ENCODE data around the gene VSTM4.

VSTM4 gene

DNA sequence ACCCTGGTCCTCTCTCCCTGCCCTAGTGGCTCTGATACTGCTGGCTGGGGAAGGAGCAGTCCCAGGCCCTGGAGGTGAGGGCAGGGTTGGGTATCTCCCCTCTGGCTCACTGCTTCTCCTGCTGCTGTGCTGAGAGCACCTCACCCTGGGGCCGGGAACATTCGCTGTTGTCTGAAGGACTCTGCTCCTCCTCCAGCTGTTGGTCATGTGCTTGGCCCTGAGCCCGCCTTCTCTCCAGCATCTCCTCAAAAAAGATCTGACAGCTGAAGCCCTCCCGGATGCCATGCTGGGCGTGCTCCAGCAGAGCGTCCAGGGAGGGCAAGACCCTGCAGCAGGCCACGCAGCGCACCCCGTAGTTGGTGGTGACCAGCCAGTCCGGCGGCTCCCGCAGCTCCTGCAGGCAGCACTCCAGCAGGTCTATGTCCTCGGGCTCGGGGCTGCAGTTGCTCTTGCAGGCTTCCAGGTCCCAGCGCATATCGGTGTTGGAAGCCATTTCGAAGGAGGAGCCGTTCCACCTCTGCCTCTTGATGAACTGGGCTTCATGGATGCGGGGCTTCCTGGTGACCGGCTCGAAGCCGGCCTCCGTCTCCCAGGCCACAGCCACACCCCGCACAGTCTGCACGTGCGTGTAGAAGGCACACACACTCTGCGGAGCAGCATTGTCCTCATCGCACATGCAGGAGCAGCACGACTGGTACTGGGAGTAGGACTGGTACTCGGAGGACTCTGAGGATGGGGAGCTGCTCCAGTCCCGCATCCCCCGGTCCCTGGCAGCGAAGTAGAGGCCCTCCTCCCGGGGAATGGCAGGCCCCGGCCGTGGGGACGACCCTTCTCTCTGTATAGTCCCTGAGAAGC, 16.4 kb upstream of the VSTM4 start:
- Histone ChIP-seq H3K4me3 (ENCODE audit: severe bottlenecking) (no peak overlapping the region), H3K36me3 (ENCODE audit: low read depth) (no peaks in the 10 kb centered on the region), H3K27me3 (ENCODE audit: insufficient read depth, poor library complexity, severe bottlenecking) (no peaks in the 10 kb centered on the region), H3K9me3 (ENCODE audit: severe bottlenecking) (no peaks in the 10 kb centered on the region), H3K4me1 (ENCODE audit: insufficient read depth, poor library complexity, severe bottlenecking) (no peaks in the 10 kb centered on the region), H3K27ac (ENCODE audit: poor library complexity, severe bottlenecking) (no peak overlapping the region)
- TF ChIP-seq, protein P1, sequence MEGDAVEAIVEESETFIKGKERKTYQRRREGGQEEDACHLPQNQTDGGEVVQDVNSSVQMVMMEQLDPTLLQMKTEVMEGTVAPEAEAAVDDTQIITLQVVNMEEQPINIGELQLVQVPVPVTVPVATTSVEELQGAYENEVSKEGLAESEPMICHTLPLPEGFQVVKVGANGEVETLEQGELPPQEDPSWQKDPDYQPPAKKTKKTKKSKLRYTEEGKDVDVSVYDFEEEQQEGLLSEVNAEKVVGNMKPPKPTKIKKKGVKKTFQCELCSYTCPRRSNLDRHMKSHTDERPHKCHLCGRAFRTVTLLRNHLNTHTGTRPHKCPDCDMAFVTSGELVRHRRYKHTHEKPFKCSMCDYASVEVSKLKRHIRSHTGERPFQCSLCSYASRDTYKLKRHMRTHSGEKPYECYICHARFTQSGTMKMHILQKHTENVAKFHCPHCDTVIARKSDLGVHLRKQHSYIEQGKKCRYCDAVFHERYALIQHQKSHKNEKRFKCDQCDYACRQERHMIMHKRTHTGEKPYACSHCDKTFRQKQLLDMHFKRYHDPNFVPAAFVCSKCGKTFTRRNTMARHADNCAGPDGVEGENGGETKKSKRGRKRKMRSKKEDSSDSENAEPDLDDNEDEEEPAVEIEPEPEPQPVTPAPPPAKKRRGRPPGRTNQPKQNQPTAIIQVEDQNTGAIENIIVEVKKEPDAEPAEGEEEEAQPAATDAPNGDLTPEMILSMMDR (IDR thresholded peaks at IDR 0.05; ENCODE audit: poor library complexity, severe bottlenecking): no peak
- DNase-seq (ENCODE audit: low spot score) (no peak), ATAC-seq (ENCODE audit: low read depth) (no peak)

- H3K36me3 ChIP-seq (ENCODE audit: low read depth): no peaks in the 10 kb centered on the region
- no peaks in the 10 kb centered on the region for H3K4me1 ChIP-seq (ENCODE audit: insufficient read depth, poor library complexity, severe bottlenecking)
- H3K27me3 ChIP-seq (ENCODE audit: insufficient read depth, poor library complexity, severe bottlenecking): no peaks in the 10 kb centered on the region
- H3K9me3 ChIP-seq (ENCODE audit: severe bottlenecking): no peaks in the 10 kb centered on the region
- no peak for ATAC-seq (ENCODE audit: low read depth)
- TF ChIP-seq, protein P1 (IDR thresholded peaks at IDR 0.05; ENCODE audit: poor library complexity, severe bottlenecking): no peak
- no peak overlapping the region for H3K4me3 ChIP-seq (ENCODE audit: severe bottlenecking)
- no peak overlapping the region for H3K27ac ChIP-seq (ENCODE audit: poor library complexity, severe bottlenecking)
- DNase-seq (ENCODE audit: low spot score): no peak
Observed at GRCh38 chr10:49129376-49129775, 14.1 kb upstream of the VSTM4 start.

DNA sequence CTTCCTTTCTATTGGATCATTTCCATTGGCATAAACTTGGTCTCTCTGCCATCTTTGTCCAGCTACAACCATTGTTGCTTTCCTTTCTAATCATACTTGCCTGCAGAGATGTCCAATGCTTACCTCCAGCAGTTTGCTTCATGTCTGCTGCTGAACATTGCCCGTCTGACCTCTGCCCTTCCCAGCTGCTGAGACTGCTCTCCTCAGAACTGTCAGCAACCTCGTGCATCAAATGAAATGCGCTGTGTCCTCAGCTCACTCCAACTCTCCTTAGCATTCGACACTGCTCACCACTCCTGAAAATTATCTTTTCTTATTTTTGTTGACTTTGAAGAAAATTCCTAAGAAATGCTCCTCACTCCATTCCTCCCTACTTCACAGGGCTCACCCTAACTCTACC, 13.5 kb upstream of the VSTM4 start:
- no peaks in the 10 kb centered on the region for H3K4me1 ChIP-seq (ENCODE audit: insufficient read depth, poor library complexity, severe bottlenecking)
- ATAC-seq (ENCODE audit: low read depth) (no peak), DNase-seq (ENCODE audit: low spot score) (no peak)
- H3K9me3 ChIP-seq (ENCODE audit: severe bottlenecking): no peaks in the 10 kb centered on the region
- H3K27ac ChIP-seq (ENCODE audit: poor library complexity, severe bottlenecking): no peak overlapping the region
- H3K4me3 ChIP-seq (ENCODE audit: severe bottlenecking): no peak overlapping the region
- no peaks in the 10 kb centered on the region for H3K36me3 ChIP-seq (ENCODE audit: low read depth)
- H3K27me3 ChIP-seq (ENCODE audit: insufficient read depth, poor library complexity, severe bottlenecking): no peaks in the 10 kb centered on the region
- TF ChIP-seq, protein P1 (IDR thresholded peaks at IDR 0.05; ENCODE audit: poor library complexity, severe bottlenecking): no peak

DNA sequence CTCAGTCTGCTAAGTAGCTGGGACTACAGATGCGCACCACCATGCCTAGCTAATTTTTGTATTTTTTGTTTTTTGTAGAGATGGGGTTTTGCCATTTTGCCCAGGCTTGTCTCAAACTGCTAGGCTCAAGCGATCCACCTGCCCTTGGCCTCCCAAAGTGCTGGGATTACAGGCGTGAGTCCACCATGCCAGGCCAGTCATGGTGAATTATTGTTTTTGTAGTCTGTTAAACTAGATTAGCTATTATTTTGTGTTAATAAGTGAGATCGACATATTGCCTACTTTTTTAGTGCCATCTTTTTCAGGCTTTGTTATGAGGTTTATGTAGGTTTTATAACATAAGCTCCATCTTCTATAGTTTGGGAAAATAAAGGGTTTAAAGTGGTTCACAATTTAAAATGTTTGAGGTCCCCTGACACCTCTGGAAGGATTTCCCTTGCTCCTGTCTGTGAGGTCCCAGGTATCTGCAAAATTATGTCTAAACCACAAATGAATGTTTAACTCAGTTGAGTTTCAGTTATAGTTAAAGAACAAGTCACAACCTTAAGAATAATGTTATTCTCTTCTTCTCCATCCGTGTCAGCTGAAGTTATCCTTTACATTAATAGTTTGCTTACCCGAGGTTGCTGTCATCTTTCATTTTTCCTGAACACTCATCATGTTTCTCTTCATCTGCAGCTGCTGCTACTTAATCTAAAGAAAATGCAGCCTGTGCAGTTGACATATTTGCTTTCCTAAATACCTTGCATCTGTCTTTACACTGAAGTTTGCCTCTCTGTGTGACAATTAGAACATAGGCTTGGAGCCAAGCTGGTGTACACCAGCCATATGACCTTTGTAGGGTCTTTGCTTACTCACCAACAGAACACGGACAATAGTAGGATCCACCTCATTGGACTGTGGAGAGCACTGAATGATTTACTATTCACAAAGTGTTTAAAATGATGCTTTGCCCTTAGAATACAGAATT, 8.9 kb upstream of the VSTM4 start:
- Histone ChIP-seq H3K4me1 (ENCODE audit: insufficient read depth, poor library complexity, severe bottlenecking) (no peaks in the 10 kb centered on the region), H3K27ac (ENCODE audit: poor library complexity, severe bottlenecking) (no peak overlapping the region), H3K27me3 (ENCODE audit: insufficient read depth, poor library complexity, severe bottlenecking) (peaks cover 2% of the 10 kb centered on the region), H3K9me3 (ENCODE audit: severe bottlenecking) (no peaks in the 10 kb centered on the region), H3K36me3 (ENCODE audit: low read depth) (no peaks in the 10 kb centered on the region), H3K4me3 (ENCODE audit: severe bottlenecking) (no peak overlapping the region)
- DNase-seq (ENCODE audit: low spot score): no peak
- no peak for ATAC-seq (ENCODE audit: low read depth)
- TF ChIP-seq, protein P1 (IDR thresholded peaks at IDR 0.05; ENCODE audit: poor library complexity, severe bottlenecking): no peak
